GM18867 (cell line): ENCODE data around the gene UBFD1.
"Not testable (repeated sequence)": the region's sequence is repeated elsewhere in the genome, so short reads cannot be mapped to it uniquely, and the experiment has no call there.

Source experiments
- ATAC-seq: cut with Tn5 transposase; IDR thresholded peaks from one replicate; pipeline ENCODE4 v1.9.1; 2021; ENCODE audit warnings: mild to moderate bottlenecking, moderate library complexity; ENCODE audit not compliant: unreplicated experiment

UBFD1 gene

GRCh38 chr16:23524886-23525285, 32.6 kb upstream of the UBFD1 start:
- ATAC-seq: no peak

GRCh38 chr16:23527961-23528643, 29.4 kb upstream of the UBFD1 start:
- no peak for ATAC-seq

GRCh38 chr16:23528644-23529310, 28.8 kb upstream of the UBFD1 start:
- ATAC-seq: no peak

- no peak for ATAC-seq
Observed at GRCh38 chr16:23530062-23530461, 27.5 kb upstream of the UBFD1 start.

GRCh38 chr16:23532448-23532847, 25.1 kb upstream of the UBFD1 start:
- no peak for ATAC-seq

- no peak for ATAC-seq
Observed at GRCh38 chr16:23534868-23535860, 22.4 kb upstream of the UBFD1 start.

- no peak for ATAC-seq
Observed at GRCh38 chr16:23535901-23536300, 21.6 kb upstream of the UBFD1 start.

- ATAC-seq: no peak
Observed at GRCh38 chr16:23537390-23537789, 20.1 kb upstream of the UBFD1 start.

- no peak for ATAC-seq
Observed at GRCh38 chr16:23538919-23539278, 18.6 kb upstream of the UBFD1 start.

- ATAC-seq: no peak
Observed at GRCh38 chr16:23539984-23540816, 17.3 kb upstream of the UBFD1 start.

- not testable (repeated sequence) for ATAC-seq
Observed at GRCh38 chr16:23540817-23541178, 16.7 kb upstream of the UBFD1 start.

- no peak for ATAC-seq
Observed at GRCh38 chr16:23544436-23544835, 13.1 kb upstream of the UBFD1 start.

- ATAC-seq: no peak
Observed at GRCh38 chr16:23549938-23550337, 7.6 kb upstream of the UBFD1 start.

- ATAC-seq: no peak
Observed at GRCh38 chr16:23552161-23552560, 5.4 kb upstream of the UBFD1 start.

GRCh38 chr16:23554536-23554935, 3.0 kb upstream of the UBFD1 start:
- ATAC-seq: no peak

GRCh38 chr16:23557779-23558702, 514 bp downstream of the UBFD1 start:
- no peak for ATAC-seq

GRCh38 chr16:23561586-23561985, 4.1 kb downstream of the UBFD1 start:
- ATAC-seq: no peak

GRCh38 chr16:23562505-23562904, 5.0 kb downstream of the UBFD1 start:
- no peak for ATAC-seq

- no peak for ATAC-seq
Observed at GRCh38 chr16:23563186-23563585, 5.7 kb downstream of the UBFD1 start.
